ENCODE results near the gene YPEL4. TPM values are rescaled to one million over a fixed set of nuclear protein-coding genes. Genes with fewer than 3 reads are reported as not detected.

Gene YPEL4
- total and polyA plus RNA-seq, 8 donors, result 1.2 to 10.1 (median 6.7) TPM

GRCh38 chr11:57641011-57641807, 8.5 kb downstream of the YPEL4 start:
- intact Hi-C loops (cut with DNase I), result loop anchor here in 1 of 2 donors (5.0 kb wide), 1 partner anchor 74 kb away; the partner anchor contains the start of gene UBE2L6
- peak; percentile 30 for ATAC-seq
- Histone ChIP-seq H3K27me3 (peaks cover 0 to 50% of the 10 kb centered on the region in 2 donors), H3K27ac (no peak overlapping the region), H3K9me3 (no peaks in the 10 kb centered on the region), H3K4me1 (peaks cover 35 to 55% of the 10 kb centered on the region in 2 donors), H3K4me3 (no peak overlapping the region), H3K36me3 (no peaks in the 10 kb centered on the region)
- peak; percentile 39 to 52 for TF ChIP-seq CTCF (IDR thresholded peaks at IDR 0.05)
- no peak for DNase-seq

DNA sequence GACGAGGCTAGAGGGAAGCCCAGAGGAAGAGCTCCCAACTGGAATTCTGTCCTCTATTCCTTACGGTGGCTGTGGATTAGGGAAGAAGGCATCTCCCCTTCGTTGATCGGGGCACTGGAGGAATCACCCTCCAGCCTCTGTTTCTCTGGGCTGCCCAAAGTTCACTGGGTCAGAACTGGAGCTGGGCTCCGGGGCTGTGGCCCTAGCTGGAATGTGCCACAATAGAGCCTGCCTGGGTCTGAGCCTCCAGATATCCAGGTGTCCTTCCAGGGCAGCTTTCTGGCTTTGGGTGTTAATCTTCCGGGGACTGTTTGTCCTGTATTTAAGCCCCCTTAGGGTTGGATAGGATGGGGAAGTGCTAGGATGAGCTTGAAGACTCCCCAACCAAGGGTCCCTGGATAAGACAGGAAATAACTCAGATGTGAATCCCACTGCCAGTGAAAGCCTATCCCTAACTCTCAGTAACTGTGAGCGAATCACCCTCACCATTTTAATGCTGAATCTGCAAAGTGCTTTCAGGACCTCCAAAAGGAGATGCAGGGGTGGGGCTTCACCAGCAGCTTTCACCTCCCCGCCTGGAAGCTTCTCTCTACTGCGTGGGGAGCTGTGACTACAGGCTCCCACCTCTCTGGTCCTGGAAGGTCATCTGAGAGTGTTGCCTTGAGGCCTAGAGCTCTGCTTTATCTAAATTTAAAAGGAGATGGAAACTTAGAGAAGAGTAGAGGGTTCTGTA, 9.5 kb downstream of the YPEL4 start:
- Histone ChIP-seq H3K4me1 (peaks cover 26 to 45% of the 10 kb centered on the region in 2 donors), H3K27me3 (peaks cover 0 to 41% of the 10 kb centered on the region in 2 donors), H3K4me3 (peak overlapping the region; percentile 62 to 65), H3K36me3 (no peaks in the 10 kb centered on the region), H3K27ac (peak overlapping the region in 1 of 2 donors; percentile 45), H3K9me3 (no peaks in the 10 kb centered on the region)
- no peak for DNase-seq
- no peak for TF ChIP-seq CTCF (IDR thresholded peaks at IDR 0.05)
- intact Hi-C loops (cut with DNase I), result loop anchor here in 1 of 2 donors (5.0 kb wide), 1 partner anchor 73 kb away; the partner anchor contains the start of gene UBE2L6
- no peak for ATAC-seq

- ATAC-seq, result peak; percentile 1
- Histone ChIP-seq H3K27ac (peak overlapping the region in 1 of 2 donors; percentile 45), H3K4me1 (peaks cover 19 to 38% of the 10 kb centered on the region in 2 donors), H3K27me3 (peaks cover 0 to 36% of the 10 kb centered on the region in 2 donors), H3K36me3 (no peaks in the 10 kb centered on the region), H3K4me3 (peak overlapping the region; percentile 62 to 65), H3K9me3 (no peaks in the 10 kb centered on the region)
- intact Hi-C loops (cut with DNase I), result loop anchor here in 1 of 2 donors (5.0 kb wide), 1 partner anchor 72 kb away; the partner anchor contains the start of gene UBE2L6
- TF ChIP-seq CTCF (IDR thresholded peaks at IDR 0.05), result no peak
- DNase-seq, result peak in 2 of 4 donors; percentile 68 to 92
Measured at GRCh38 chr11:57639321-57640067, 10.2 kb downstream of the YPEL4 start.

- Histone ChIP-seq H3K27ac (peak overlapping the region; percentile 76 to 79), H3K36me3 (no peaks in the 10 kb centered on the region), H3K4me1 (peaks cover 17 to 35% of the 10 kb centered on the region in 2 donors), H3K27me3 (peaks cover 0 to 36% of the 10 kb centered on the region in 2 donors), H3K9me3 (no peaks in the 10 kb centered on the region), H3K4me3 (peak overlapping the region; percentile 62 to 65)
- DNase-seq (no peak), ATAC-seq (peak; percentile 8)
- TF ChIP-seq CTCF (IDR thresholded peaks at IDR 0.05), result no peak
- intact Hi-C loops (cut with DNase I), result no loop called here
Measured at GRCh38 chr11:57638811-57639320, 10.8 kb downstream of the YPEL4 start.

Measured in left lung (tissue), 10 donors.